Ovary (tissue), 9 donors: Measurements from ENCODE around the gene ALDH3B2. TPM values are rescaled to one million over a fixed set of nuclear protein-coding genes. Genes with fewer than 3 reads are reported as not detected.

Source experiments
- DNase-seq, 5 donors: peaks; one replicate each; pipeline ENCODE4 v3.0.0-alpha.2; 2019 to 2020
- H3K27ac ChIP-seq, 2 donors: fragments of 200-600 bp; one replicate each; pipeline versions ENCODE4 v1.5.1 to v1.8.0; 2019 to 2022
- H3K27me3 ChIP-seq: fragments of 200-600 bp; one replicate; pipeline ENCODE4 v1.8.0; 2022
- H3K36me3 ChIP-seq: fragments of 200-600 bp; sonication (generic); one replicate; pipeline ENCODE4 v1.5.1; 2019
- H3K4me1 ChIP-seq: one replicate; pipeline ENCODE4 v1.8.1; 2013; ENCODE audit warnings: mild to moderate bottlenecking, moderate library complexity; ENCODE audit not compliant: insufficient read depth
- H3K4me3 ChIP-seq: fragments of 200-600 bp; sonication (generic); one replicate; pipeline ENCODE4 v1.5.1; 2017
- H3K9me3 ChIP-seq, 2 donors: fragments of 200-600 bp in 1 of 2; sonication (generic) in 1 of 2; one replicate each; pipeline versions ENCODE4 v1.5.1 to v1.8.1; 2013 to 2019; ENCODE audit warnings: mild to moderate bottlenecking in 1 of 2, moderate library complexity in 1 of 2
- CTCF ChIP-seq, 3 donors: fragments of 450-650 bp in 2 of 3; fragments of 200-600 bp in 1 of 3; IDR thresholded peaks; one replicate each; pipeline versions ENCODE4 v1.5.1 to v1.8.0; 2016 to 2022; ENCODE audit warnings: antibody characterized with exemption in 3 of 3, mild to moderate bottlenecking in 1 of 3
- EP300 ChIP-seq: sonication (generic); formaldehyde crosslinking; IDR thresholded peaks from one replicate; pipeline ENCODE4 v1.6.1; 2017; ENCODE audit warnings: antibody characterized with exemption
- POLR2A ChIP-seq: fragments of 450-650 bp; IDR thresholded peaks from one replicate; pipeline ENCODE4 v1.6.1; 2017; ENCODE audit warnings: antibody characterized with exemption, mild to moderate bottlenecking, moderate library complexity
- WGBS, 3 donors: extraction: QIAGEN DNeasy Blood & Tissue Kit in 1 of 3; methylation state at CpG; one replicate each; pipeline versions ENCODE4 v1.1.5 to v1.1.7; 2013 to 2017; 5-methylcytosine and 5-hydroxymethylcytosine counted together
- intact Hi-C, 4 donors: fragments of 100-400 bp; cut with DNase I; formaldehyde crosslinking; loops; one replicate each; pipeline versions ENCODE4 v1.11.0 to v1.15.1; 2022 to 2023
- polyA plus RNA-seq, 2 donors: library from polyadenylated mRNA; stranded (reverse); fragments of 200-250 nt in 1 of 2; fragments of 350-450 nt in 1 of 2; fragmentation: Illumina TruSeq in 1 of 2; extraction: RNeasy Lipid Tissue Mini Kit (QIAGEN cat#74804) in 1 of 2; gene quantifications; one replicate each; pipeline ENCODE4 v1.2.3, GENCODE V29; 2013 to 2014
- total RNA-seq, 7 donors: library from RNA; depleted of rRNA in 2 of 7; stranded (reverse); fragments of >200 nt in 2 of 7; fragmentation: NEBNext Ultra II Directional in 3 of 7; extraction: Animal tissue kit (Norgen Biotek cat#: 25700) in 3 of 7; gene quantifications; one replicate each; pipeline versions ENCODE4 v1.1.0 to v1.2.4, GENCODE V29; 2016 to 2023
- donor health status: DM: no; HTN: no; CAD: no; lungs with moderate emphysema.
- donor health status: DM: no; HTN: no; CAD: no.
- donor health status: Bipolar disorder and iron deficiency.
- donor health status: DM: yes; HTN: yes; CAD: no.
- donor health status: DM: no; HTN: no; CAD: no.
- donor health status: DM: yes; HTN: yes; CAD: no.

ALDH3B2 gene
- total and polyA plus RNA-seq, 9 donors, result 0.15 to 0.57 (median 0.27) TPM; not detected in 5

DNA sequence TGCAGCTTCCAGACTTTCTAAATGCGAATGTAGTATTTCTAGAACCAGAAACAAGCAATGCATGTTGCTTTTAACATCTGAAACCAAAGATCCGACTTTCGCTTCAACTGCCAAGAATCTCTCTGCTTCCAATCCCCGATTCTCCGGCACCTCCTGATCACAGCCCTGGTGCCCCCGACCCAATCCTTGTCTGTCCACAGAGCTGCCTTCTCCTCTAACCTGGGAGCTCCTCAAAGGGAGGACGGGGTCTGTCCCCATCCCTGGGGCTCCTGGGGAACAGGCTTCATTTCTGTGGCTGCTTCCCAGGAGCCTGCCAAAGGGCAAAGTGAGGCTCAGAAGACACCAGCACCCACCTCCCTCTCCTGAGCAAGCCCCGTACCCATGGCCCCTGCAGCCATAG, 521 bp downstream of the ALDH3B2 start:
- no peak for DNase-seq
- H3K9me3 ChIP-seq, result no peaks in the 10 kb centered on the region
- H3K36me3 ChIP-seq, result no peaks in the 10 kb centered on the region
- H3K27me3 ChIP-seq, result no peaks in the 10 kb centered on the region
- no peak overlapping the region for H3K4me3 ChIP-seq
- H3K27ac ChIP-seq, result no peak overlapping the region
- 60 to 65% (median 64%) methylated on average over 8 of the region's 8 CpGs for WGBS, 3 donors
- no peak for TF ChIP-seq CTCF (IDR thresholded peaks at IDR 0.05)
- TF ChIP-seq POLR2A, result no peak
- no peak for TF ChIP-seq EP300
- no peaks in the 10 kb centered on the region for H3K4me1 ChIP-seq
- intact Hi-C loops, result no loop called here

DNA sequence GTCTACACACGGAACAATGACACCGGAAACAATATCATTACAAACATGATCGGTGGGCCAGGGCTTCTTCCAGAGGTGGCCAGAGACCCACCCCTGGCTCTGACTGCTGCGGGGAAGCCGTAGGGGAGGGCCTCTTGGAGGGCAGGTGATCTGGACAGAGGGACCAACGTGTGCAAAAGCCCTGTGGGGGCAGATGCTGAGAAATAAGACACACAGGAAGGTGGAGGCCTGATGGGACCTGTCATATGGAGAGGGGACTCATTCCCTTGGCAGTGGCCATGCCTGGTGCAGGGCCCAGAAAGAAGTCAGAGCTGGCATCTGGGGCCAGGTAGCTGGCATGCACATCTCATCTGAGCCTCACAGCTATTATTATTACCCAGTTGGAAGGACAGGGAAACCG, 1.1 kb downstream of the ALDH3B2 start:
- no peak for DNase-seq
- intact Hi-C loops, result no loop called here
- Histone ChIP-seq H3K4me1 (no peaks in the 10 kb centered on the region), H3K36me3 (no peaks in the 10 kb centered on the region), H3K9me3 (no peaks in the 10 kb centered on the region), H3K27me3 (no peaks in the 10 kb centered on the region), H3K27ac (no peak overlapping the region), H3K4me3 (no peak overlapping the region)
- TF ChIP-seq CTCF (IDR thresholded peaks at IDR 0.05), result no peak
- TF ChIP-seq EP300, result no peak
- no peak for TF ChIP-seq POLR2A
- 75 to 84% (median 79%) methylated on average over 7 of the region's 7 CpGs for WGBS, 3 donors

GRCh38 chr11:67671211-67671520, 3.3 kb downstream of the ALDH3B2 start:
- no peaks in the 10 kb centered on the region for H3K27me3 ChIP-seq
- DNase-seq, result no peak
- intact Hi-C loops, result no loop called here
- WGBS, 3 donors, result 46 to 56% (median 50%) methylated on average over 8 of the region's 8 CpGs
- no peaks in the 10 kb centered on the region for H3K9me3 ChIP-seq
- no peaks in the 10 kb centered on the region for H3K4me1 ChIP-seq
- H3K36me3 ChIP-seq, result no peaks in the 10 kb centered on the region
- no peak for TF ChIP-seq EP300
- TF ChIP-seq CTCF (IDR thresholded peaks at IDR 0.05), result no peak
- no peak for TF ChIP-seq POLR2A
- H3K4me3 ChIP-seq, result no peak overlapping the region
- H3K27ac ChIP-seq, result no peak overlapping the region

DNA sequence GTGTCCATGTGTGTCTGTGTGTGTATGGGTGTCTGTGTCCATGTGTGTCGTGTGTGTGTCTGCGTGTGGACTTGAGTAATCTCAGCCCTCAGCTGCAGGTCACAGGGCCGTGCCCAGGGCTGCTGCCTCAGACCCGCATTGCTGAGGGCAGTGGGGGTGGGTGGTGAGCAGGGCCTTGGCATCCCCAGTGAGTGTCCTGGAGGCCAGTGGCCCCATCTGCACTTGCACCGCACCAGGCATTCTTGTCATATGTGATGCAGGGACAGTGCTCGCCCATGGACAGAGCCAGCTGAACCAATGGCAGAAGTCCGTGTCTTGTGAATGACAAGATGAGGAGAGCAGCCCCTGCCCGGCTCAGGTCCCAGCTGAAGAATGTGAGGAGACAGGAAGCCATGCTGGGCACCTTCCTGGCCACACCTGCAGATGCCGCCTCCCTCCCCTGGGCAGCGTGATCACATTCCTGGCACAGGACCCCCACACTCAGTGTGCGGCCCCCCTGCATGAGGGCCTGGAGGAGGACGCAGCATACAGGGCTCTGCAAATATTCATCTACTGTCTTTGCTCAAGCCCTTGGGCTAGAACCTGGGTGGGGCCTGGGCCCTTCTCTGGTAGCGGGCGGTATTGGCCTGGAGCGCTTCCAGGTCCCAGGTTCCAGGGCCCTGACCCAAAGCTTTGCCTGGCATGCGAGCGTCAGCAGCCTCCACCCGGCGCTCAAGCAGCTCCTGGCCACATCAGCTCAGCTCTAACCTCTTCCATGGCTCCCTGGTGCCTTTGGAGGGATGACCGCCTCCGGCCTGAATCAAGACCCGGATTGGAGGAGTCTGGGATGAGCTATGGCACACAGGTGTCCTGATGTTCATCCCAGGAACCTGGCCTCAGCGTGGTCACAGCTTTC, 3.9 kb downstream of the ALDH3B2 start:
- no peak for DNase-seq
- Histone ChIP-seq H3K27ac (no peak overlapping the region), H3K36me3 (no peaks in the 10 kb centered on the region), H3K27me3 (no peaks in the 10 kb centered on the region), H3K4me1 (no peaks in the 10 kb centered on the region), H3K4me3 (no peak overlapping the region), H3K9me3 (no peaks in the 10 kb centered on the region)
- WGBS, 3 donors, result 71 to 78% (median 76%) methylated on average over 22 to 23 of the region's 23 CpGs
- TF ChIP-seq POLR2A (no peak), CTCF (IDR thresholded peaks at IDR 0.05) (no peak), EP300 (no peak)
- intact Hi-C loops, result no loop called here
